ENCODE measurements around the gene ARFGEF3.
"Not testable (repeated sequence)": the region's sequence is repeated elsewhere in the genome, so short reads cannot be mapped to it uniquely, and the experiment has no call there.

ARFGEF3 gene

GRCh38 chr6:138271451-138271850 is 109.7 kb downstream of the ARFGEF3 start:
- no peak for DNase-seq (ENCODE audit: low read depth, low spot score)

- DNase-seq (ENCODE audit: low read depth, low spot score): no peak
These were observed 111.0 kb downstream of the ARFGEF3 start for GRCh38 chr6:138272533-138273315.

GRCh38 chr6:138275976-138276375 is 114.2 kb downstream of the ARFGEF3 start:
- no peak for DNase-seq (ENCODE audit: low read depth, low spot score)

- no peak for DNase-seq (ENCODE audit: low read depth, low spot score)
These were observed 116.1 kb downstream of the ARFGEF3 start for GRCh38 chr6:138277835-138278234.

- DNase-seq (ENCODE audit: low read depth, low spot score): no peak
These were observed 116.6 kb downstream of the ARFGEF3 start for GRCh38 chr6:138278326-138278725.

GRCh38 chr6:138285800-138286199 is 124.1 kb downstream of the ARFGEF3 start:
- DNase-seq (ENCODE audit: low read depth, low spot score): no peak

GRCh38 chr6:138286698-138287097 is 125.0 kb downstream of the ARFGEF3 start:
- DNase-seq (ENCODE audit: low read depth, low spot score): no peak

- no peak for DNase-seq (ENCODE audit: low read depth, low spot score)
These were observed 125.6 kb downstream of the ARFGEF3 start for GRCh38 chr6:138287144-138287955.

GRCh38 chr6:138288428-138289085 is 126.8 kb downstream of the ARFGEF3 start:
- DNase-seq (ENCODE audit: low read depth, low spot score): not testable (repeated sequence)

GRCh38 chr6:138289739-138290138 is 128.0 kb downstream of the ARFGEF3 start:
- no peak for DNase-seq (ENCODE audit: low read depth, low spot score)

GRCh38 chr6:138290423-138290962 is 128.8 kb downstream of the ARFGEF3 start:
- DNase-seq (ENCODE audit: low read depth, low spot score): no peak

GRCh38 chr6:138291036-138291848 is 129.5 kb downstream of the ARFGEF3 start:
- no peak for DNase-seq (ENCODE audit: low read depth, low spot score)

- DNase-seq (ENCODE audit: low read depth, low spot score): no peak
These were observed 130.1 kb downstream of the ARFGEF3 start for GRCh38 chr6:138291849-138292181.

GRCh38 chr6:138292482-138292881 is 130.7 kb downstream of the ARFGEF3 start:
- DNase-seq (ENCODE audit: low read depth, low spot score): no peak

- no peak for DNase-seq (ENCODE audit: low read depth, low spot score)
These were observed 132.0 kb downstream of the ARFGEF3 start for GRCh38 chr6:138293428-138294395.

- no peak for DNase-seq (ENCODE audit: low read depth, low spot score)
These were observed 134.6 kb downstream of the ARFGEF3 start for GRCh38 chr6:138296381-138296780.

GRCh38 chr6:138296786-138297185 is 135.0 kb downstream of the ARFGEF3 start:
- DNase-seq (ENCODE audit: low read depth, low spot score): no peak

- DNase-seq (ENCODE audit: low read depth, low spot score): no peak
These were observed 136.1 kb downstream of the ARFGEF3 start for GRCh38 chr6:138297761-138298298.

- no peak for DNase-seq (ENCODE audit: low read depth, low spot score)
These were observed 138.7 kb downstream of the ARFGEF3 start for GRCh38 chr6:138300469-138300868.

GRCh38 chr6:138302554-138302953 is 140.8 kb downstream of the ARFGEF3 start:
- no peak for DNase-seq (ENCODE audit: low read depth, low spot score)

Measured in brain pericyte (primary cell).